NCI-H1105 (cell line): ENCODE data around the gene NAA25.
"Not testable (repeated sequence)": the region's sequence is repeated elsewhere in the genome, so short reads cannot be mapped to it uniquely, and the experiment has no call there.

ENCODE experiments used
- DNase-seq: peaks from one replicate; lab custom pipeline; 2025; lab: John Stamatoyannopoulos, UW

Gene NAA25

DNA sequence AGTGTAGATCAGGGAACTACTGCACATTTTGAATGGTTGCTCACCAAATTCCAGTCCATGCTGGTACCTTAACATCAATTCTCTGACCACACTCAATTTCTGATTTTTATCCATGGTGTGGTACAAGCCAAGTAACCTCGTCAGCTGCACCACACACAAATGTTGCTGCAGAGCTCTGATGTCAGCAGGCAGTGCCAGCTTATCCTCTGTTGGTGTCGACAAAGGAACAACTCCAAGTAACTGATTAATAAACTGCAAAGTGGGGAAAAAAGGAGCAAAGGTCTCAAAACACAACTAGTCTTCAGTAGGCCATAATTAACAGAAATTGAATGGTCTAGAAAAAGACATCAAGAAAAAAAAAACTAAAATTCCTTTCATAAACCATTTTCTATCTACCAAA is 47.4 kb downstream of the NAA25 start:
- DNase-seq = no peak

DNA sequence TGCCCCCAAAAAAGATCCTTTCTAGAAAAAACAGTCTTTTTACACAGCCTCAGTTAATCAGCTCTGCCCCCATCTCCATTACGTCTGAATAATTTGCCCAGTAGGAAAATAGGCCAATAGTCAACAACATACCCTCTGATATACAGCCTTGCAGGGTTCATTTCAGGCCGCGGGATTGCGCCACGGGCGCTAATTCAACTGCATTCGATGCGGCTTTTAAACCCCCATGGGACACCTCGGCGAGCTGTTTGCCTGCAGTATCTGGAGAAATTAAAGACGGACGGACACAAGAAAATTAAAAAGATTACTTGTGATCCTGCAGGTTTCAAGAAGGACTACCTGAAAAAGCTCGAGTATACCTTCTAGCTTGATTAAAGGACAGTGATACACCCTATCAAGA is 59.2 kb downstream of the NAA25 start:
- no peak for DNase-seq

DNA sequence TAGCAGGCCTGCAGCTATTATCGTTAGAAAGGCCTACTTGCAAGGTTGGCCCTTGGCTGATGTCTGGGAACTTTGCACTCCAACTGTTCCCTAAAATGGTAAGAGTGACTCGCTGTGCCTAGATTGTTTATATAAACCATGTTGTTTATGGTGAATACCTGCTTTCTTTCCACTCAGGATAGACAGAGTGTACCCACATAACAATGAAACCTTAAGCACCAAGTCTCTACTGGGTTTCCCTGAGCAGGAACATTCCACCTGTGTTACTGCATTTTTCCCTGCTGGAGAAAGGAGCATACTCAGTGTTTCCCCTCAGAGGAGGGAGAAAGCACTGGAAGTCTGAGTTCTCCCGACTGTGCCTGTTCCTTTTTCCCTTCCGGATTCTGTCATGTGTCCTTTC is 62.6 kb downstream of the NAA25 start:
- no peak for DNase-seq

DNA sequence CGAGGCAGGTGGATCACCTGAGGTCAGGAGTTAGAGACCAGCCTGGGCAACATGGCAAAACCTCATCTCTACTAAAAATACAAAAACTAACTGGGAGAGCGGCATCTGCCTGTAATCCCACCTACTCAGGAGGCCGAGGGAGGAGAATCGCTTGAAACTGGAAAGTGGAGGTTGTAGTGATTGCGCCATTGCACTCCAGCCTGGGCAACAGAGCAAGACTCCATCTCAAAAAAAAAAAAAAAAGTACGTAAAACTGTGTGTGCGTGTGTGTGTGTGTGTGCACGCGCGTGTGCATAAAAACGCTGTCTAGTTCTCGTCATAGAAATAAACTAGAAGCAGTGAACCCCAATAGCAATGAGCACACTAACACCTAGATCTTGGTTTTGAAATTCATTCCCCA is 72.0 kb downstream of the NAA25 start:
- not testable (repeated sequence) for DNase-seq

DNA sequence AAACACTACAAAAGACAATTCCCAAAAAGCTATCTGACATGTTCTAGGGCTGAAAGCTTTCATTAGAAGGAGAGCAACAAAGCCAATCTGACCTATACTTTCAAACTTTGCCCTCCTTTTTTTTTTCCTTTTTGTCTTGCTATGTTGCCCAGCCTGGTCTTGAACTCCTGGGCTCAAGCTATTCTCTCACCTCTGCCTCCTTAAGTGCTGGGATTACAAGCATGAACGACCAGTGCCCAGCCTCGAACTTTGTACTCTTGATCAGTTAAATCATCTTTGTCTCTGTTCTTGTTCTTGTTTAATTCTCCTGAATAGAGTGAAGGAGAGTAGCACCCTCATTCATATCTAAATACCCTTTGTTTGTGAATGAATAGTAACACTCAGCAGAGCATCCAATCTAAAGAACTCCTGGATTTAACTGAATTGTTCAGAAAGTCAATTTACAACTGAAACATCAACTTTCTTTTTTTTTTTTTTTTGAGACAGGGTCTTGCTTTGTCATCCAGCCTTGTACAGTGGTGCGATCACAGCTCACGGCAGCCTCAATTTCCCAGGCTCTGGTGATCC is 73.3 kb downstream of the NAA25 start:
- DNase-seq = no peak

DNA sequence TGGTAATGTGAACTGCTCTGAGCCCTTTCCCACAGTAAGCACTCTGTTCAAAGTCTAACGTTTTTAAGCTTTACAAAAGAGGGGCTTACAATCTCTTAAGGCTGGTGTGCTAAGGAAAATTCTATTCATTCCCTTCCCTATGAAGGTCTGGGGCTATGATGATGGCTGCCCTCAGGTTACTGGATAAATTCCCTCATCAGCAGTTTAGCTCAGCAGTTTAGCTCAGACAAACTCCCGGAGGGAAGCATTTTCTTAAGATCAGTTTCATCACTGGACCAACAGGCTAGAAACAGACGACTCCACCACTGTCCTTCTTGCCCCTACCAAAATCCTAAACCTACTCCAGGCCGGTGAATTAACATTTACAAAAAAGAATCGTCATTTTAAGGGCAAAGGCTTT is 76.3 kb downstream of the NAA25 start:
- DNase-seq = no peak

DNA sequence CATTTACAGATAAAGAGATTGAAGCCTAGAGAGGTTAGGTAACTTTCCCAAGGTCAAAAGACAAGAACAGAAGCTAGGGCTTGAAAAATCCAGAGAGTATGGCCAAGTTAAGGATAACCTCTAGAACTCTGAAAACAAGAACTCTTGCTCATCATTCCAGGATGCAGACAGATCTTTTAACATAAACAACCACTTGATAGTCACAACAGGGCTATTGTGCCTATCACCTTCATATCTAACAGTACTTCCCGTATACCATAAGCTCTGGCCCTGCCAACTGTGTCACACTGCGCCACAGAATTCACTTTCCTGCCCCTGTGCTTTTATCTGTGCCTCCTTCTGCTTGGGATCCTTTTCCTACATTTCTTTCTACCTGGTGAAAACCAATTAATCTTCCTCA is 77.1 kb downstream of the NAA25 start:
- no peak for DNase-seq

DNA sequence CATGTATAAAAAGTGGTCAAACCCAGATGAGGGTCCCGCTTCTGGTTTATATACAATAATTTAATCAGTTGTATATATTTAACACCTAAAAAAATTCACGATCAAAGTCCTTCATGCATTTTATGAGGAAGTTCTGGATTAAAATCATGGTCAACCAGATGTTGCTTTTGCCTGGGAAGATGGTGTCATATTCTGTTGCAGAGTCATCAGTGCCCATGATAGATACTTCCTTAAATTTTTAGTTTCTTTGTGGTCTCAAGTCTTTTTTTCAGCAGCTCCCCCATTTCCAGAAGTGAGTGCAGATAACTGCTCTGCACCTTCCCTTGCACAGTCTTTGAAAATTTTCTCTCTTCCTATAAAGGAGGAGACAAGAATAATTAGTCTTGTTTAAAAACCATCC is 79.3 kb downstream of the NAA25 start:
- no peak for DNase-seq

DNA sequence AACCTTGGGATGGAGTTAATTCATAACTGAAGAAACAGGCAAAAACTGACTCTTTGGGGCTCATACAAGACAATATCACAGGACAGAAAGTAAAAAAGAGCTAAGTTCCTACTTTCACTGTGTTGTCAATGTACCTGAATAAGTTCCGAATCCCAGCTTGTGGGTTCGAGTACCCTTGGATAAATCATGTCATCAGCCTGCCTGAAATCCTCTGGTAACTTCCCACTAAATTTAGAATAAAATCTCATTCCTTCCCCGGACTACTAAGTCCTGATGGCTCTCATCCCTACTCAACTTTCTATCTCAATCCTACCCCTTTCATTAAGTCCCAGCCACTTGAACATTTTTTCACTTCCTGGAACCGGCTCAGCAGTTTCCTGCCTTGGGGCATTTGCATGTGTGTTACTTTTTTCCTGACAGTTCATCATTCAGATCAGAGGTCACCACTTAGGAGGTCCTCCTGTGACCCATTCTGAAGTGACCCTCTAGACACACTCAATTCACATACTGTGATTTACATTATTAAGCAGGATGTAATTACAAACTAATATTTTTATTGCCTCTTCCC is 82.7 kb downstream of the NAA25 start:
- no peak for DNase-seq

DNA sequence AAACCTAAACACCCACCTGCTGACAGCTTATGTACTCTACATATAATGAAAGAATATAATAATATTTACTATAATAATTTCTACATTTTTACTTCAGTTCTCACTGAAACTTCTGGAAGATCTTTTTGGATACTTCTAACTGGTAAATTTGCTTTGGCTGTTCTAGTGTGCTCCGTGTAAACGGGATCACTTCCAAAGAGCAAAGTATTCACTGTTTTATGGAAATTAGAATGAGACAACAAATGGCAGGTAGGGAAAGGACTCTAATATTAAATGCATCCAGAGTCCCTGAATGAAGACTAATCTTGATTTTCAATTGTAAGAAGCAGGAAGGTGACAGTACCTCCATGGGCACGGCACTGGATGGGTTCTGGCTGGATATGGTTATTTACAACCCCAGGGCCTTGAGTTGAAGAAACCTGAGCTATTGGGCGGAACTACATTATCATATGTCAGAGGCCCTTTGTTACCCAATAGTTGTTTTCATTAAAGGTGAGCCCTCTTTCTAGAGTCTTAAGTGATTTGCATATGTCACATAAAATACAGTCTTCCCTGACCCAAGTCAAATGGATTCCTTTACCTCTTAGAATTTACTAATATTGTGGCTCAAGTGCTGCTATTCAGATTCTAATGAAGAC is 84.7 kb downstream of the NAA25 start:
- no peak for DNase-seq

DNA sequence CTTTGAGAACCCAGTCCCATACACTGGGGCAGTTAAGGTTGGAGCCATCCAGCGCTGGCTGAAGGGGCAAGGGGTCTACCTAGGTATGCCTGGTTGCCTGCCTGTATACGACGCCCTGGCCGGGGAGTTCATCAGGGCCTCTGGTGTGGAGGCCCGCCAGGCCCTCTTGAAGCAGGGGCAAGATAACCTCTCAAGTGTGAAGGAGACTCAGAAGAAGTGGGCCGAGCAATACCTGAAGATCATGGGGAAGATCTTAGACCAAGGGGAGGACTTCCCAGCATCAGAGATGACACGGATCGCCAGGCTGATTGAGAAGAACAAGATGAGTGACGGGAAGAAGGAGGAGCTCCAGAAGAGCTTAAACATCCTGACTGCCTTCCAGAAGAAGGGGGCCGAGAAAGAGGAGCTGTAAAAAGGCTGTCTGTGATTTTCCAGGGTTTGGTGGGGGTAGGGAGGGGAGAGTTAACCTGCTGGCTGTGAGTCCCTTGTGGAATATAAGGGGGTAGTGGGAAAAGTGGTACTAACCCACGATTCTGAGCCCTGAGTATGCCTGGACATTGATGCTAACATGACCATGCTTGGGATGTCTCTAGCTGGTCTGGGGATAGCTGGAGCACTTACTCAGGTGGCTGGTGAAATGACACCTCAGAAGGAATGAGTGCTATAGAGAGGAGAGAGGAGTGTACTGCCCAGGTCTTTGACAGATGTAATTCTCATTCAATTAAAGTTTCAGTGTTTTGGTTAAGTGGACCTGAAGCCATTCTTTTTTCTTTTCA is 86.2 kb downstream of the NAA25 start:
- no peak for DNase-seq

DNA sequence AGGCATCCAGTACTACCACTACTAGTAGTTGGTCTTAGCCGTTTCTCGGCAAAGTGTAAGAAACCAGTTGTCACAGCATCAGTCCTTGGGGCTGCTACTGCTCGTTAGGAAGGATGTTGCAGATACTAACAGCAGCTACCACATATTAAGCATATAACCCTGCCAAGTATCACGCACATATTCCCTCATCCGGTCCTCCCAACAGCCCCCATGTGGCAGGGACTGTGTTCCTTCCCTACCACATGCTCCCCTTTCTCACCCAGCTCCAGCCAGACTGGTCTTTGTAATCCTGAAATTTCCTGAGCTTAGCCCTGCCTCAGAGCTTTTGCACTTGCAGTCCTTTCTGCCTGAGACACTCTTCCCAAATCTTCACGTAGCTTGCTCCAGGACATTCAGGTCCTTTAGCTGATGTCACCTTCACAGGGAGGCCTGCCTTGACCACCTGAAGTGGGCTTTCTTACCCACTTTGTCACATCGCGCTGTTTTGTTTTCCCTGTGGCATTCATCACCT is 87.6 kb downstream of the NAA25 start:
- no peak for DNase-seq

DNA sequence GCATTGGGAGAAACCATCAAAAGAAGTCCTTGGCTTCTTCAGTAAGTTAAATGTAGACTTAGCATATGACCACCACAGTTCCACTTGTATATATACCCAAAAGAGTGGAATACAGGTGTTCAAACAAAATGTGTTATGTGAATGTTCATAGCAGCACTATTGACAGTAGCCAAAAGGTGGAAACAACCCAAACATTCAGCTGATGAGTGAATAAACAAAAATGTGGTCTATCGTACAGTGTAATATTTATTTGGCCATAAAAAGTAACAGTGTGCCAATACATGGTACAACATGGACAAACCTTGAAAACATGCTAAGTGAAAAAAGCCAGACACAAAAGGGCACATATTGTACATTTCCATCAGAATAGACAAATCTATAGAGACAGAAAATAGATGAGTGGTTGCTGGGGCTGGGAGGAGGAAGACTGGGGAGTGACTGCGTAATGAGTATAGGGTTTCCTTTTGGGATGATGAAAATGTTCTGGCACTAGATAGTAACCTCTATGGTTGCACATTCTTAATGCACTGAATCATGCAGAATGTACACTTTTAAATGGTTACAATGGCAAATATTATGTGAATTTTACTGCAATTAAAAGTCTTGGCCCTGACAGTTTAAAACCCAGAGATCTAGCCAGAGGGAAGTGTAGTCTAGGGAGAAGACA is 89.9 kb downstream of the NAA25 start:
- DNase-seq = no peak

DNA sequence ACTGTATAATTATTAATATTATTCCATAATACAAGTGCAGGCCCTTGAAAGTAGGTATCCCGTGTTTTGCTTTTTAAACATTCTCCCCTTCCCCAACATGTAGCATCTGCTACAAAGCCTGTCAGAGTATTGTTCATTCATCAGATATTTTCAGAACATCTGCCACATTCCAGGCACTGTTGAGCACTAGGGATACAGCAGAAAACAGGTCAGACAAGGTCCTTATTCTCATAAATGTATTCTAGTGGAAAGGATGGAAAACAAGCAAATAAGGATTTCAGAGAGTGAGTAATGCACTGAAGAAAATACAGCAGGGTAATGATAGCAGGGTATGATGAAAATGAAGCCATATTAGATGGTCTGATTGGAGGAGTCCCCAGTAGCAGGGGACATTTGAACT is 91.5 kb downstream of the NAA25 start:
- no peak for DNase-seq

DNA sequence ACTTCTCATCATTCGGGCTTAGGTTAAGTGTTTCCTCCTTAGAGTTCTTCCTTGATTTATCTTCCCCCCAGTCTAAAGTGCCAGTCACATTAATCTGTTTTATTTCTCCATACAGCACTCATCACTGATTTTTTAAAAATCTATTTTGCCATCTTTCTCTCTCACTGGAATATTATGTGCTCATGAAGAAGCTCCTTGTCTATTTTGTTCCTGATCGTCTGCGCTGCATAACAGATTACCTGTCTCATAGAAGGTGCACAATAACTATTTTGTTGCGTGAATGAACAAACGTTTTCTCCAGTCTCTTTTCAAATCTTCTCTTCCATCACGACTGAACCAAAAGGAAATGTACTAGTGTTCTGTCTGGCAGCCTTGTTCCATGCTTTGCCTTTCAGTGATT is 92.6 kb downstream of the NAA25 start:
- DNase-seq = no peak

DNA sequence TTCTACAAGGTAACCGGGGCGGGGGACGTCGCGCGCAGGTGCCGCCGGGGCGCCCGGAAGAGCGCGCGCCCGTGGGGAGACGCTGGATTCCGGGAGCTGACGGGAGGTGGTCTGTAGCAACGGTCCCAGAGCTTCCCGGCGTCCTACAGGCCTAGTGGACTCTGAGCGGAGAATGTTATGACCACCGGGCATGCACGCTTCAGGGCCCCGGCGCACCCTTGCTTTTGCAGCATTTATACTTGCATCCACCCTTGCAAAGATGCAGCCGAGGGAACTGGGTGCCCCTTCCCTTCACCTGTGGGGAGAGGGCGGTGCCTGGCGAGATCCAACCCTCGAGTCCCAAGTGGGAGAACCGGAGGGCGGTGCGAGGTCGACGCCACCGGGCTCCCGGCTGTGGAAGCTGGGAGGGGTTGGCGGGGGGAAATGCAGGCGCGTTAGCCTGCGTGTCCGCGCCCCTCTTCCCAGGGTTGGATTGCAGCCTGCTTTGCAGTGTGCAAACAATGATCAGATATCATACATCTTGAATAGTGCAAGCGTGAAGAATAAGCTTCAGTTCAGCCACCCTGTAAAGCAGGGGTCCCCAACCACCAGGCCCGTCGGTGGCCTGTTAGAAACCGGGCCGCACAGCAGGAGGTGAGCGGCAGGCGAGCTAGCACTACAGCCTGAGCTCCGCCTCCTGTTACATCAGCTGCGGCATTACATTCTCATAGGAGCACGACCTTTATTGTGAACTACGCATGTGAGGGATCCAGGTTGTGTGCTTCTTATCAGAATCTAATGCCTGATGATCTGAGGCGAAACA is 94.8 kb downstream of the NAA25 start:
- peak; percentile 74 for DNase-seq

DNA sequence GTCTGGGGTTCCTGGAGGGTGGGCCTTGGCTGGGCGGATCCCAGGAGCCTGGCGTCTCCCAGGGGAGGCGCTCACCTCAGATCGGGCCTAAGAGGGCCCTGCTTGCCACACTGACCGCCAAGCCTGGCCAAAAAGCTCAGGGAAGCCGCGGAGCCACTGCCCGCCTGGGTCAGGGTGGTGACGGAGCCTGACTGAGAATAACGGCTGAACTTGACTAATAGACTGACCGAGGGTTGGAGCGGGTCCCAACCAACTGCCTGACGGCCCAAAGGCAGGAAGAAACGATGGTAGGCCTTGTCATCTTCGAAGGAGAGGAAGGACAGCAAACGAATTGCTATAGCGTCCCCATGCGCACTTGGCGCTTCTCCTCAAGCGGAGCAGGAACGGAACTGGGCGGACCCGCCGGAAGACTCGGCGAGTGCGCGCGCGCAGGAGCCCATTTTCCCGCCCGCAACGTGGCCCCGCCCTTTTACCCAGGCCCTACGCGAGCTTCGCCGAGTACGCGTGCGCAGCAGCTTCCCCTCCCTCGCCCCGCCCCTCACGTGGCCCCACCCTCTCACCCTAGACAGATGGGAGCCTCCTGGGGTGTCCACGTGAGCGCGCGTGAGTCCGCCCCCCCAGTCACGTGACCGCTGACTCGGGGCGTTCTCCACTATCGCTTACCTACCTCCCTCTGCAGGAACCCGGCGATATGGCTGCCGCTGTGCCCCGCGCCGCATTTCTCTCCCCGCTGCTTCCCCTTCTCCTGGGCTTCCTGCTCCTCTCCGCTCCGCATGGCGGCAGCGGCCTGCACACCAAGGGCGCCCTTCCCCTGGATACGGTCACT is 95.6 kb downstream of the NAA25 start, which contains the start of the genes ERP29 and TMEM116:
Gene ERP29 (plus strand): TSS at position 652 of the 826 bp plus-strand sequence. CDS start 40 bp downstream, at position 692.
Gene TMEM116 (minus strand): TSS at position 391 of the 826 bp plus-strand sequence. CDS start 7,895 bp downstream, outside the sequence.
- peak; percentile 99 for DNase-seq

DNA sequence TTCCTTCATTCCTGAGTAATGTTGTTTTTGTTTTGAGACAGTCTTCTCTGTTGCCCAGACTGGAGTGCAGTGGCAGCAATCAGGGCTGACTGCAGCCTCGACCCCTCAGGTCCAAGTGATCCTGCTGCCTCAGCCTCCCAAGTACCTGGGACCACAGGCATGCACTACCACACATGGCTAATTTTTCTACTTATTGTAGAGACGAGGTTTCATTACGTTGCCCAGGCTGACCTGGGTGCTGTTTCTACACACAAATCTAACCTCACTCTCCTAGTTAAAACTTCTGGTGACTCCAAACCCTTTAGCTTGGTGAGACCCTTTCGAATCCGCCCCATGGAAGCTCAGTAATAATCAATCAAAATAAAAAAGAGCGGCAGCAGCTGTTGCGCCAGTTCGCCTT is 96.9 kb downstream of the NAA25 start:
- DNase-seq = no peak

DNA sequence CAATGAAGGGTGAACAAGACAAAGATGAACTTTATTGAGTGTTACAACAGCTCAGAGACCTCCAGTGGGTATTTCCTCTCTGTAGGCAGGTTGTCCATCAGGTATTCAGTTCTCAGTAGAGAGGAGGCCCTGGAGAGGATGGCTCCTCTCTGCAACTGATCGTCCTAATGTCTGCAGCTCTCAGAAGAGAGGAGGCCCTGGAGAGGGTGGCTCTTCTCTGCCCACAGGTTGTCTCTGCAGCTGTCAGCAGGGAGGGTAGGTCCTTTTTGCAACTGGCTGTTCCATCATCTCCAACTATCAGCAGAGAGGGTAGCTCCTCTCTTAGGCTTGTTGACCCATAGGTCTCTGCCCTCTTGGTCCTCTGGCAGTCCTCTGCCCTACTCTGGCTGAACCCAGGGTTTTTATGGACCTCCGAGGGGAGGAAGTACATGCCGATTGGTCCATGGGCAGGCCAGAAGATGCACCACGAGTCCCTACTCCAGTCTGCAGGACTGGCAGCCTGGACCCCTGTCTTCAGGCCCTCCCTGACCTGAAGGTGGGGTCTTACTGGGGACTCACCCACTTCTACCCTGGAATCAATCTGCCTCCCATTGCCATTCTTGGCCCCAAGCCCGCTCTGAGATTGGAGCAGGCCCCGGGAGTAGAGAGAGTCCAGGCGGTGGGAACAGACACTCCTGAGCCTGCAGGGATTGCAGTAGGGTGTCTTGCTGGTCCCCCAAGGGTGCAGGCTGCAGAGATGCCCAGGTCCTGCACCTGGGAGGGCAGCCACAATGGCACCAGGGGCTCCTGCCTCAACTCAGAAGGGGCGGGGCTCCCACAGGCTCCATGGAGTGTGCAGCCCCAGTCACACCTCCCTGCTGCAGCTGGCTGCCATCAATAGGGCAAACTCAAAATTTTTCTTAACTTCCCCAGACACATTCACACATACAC is 97.9 kb downstream of the NAA25 start:
- DNase-seq = no peak
